Mononuclear cell (primary cell): ENCODE measurements around the gene RPIA. TPM values are rescaled to one million over a fixed set of nuclear protein-coding genes. Genes with fewer than 3 reads are reported as not detected.
"Not testable (repeated sequence)": the region's sequence is repeated elsewhere in the genome, so short reads cannot be mapped to it uniquely, and the experiment has no call there.

Experiments
- H3K27me3 ChIP-seq: 2 replicates; pipeline ENCODE4 v1.6.0; 2011; ENCODE audit warnings: low read length, control low read depth; ENCODE audit not compliant: insufficient read depth
- H3K4me1 ChIP-seq: 2 replicates; pipeline ENCODE4 v1.5.1; 2011; ENCODE audit warnings: mild to moderate bottlenecking, low read length, control low read depth; ENCODE audit not compliant: insufficient read depth
- H3K4me3 ChIP-seq: 2 replicates; pipeline ENCODE4 v1.5.1; 2011; ENCODE audit warnings: mild to moderate bottlenecking, low read length, moderate library complexity
- H3K9me3 ChIP-seq: 2 replicates; pipeline ENCODE4 v1.5.1; 2011; ENCODE audit warnings: low read depth, mild to moderate bottlenecking, control low read depth, low read length
- total RNA-seq: library from RNA; depleted of rRNA; stranded (reverse); fragments of >200 nt; gene quantifications from one replicate; pipeline ENCODE4 v1.2.3, GENCODE V29; 2012

The RPIA gene
- total RNA-seq, 1 donor, result 18.9 TPM

DNA sequence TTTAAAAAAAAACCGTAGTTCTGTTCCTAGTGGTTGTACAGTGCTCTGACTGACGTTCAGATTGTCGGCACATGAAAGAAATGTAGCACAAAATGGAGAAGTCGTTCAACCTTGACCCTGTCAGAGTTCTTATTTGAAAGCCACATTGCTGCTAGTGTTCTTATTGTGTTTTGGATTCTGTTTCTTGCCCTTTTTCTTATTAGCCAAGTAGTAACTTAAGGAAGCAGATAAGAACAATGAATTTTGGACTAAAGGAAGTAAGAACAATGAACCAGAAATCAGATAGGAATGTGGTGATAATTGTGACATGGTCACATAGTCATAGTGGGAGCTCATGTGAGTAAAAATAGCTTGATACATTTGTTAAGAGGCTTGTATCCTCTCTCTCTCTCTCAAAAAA is 45.9 kb downstream of the RPIA start:
- H3K4me3 ChIP-seq, result no peak overlapping the region
- H3K4me1 ChIP-seq, result no peaks in the 10 kb centered on the region
- H3K27me3 ChIP-seq, result no peaks in the 10 kb centered on the region
- no peaks in the 10 kb centered on the region for H3K9me3 ChIP-seq

DNA sequence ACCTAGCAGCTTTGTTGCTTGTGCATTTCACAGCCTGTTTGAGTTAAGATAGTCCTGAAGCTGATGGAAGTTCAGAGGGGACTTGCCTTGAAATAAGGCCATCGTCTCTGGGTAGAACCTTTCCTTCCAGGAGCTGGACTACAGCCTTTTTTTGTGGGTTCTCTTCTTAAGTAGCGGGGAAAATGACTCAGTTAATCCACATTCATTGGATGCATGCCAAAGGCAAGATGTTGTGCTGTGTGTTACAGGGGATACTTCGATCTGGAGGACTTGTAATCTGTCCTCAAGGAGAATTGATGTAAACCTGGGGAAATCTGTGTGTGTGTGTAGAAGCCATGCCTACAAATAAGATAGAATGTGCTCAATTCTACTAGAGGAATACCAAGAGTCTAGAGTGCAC is 46.8 kb downstream of the RPIA start:
- H3K9me3 ChIP-seq, result peaks cover 3% of the 10 kb centered on the region
- H3K27me3 ChIP-seq, result no peaks in the 10 kb centered on the region
- no peak overlapping the region for H3K4me3 ChIP-seq

DNA sequence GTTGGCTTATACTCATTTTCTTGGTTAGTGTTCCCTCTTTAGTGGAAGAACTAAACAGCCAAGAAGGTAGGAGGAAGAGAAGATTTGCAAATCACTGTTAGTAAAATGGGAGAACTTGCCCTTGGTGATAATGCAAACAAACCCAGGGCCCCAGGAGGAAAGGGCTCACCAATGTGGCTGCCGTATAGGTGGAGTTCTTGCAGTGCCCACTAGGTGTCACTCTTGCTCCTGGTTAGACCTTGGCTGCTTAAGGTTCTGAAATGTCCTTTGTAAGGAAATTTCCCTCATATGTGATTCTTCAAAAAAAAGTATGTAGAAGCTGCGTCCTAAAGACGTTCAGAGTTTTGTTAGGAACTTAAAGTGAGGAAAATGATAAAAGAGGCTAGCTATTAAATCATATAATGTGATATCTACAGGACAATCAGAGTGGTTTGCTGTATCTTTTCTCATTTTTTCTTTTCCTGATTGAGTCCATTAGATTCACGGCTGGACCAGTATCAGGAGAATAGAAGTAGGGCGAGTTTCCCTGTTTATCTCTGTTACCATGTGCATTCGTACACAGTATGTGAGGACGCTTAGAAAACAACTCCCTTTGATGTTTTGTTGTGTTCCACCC is 48.6 kb downstream of the RPIA start:
- Histone ChIP-seq H3K27me3 (no peaks in the 10 kb centered on the region), H3K9me3 (peaks cover 11% of the 10 kb centered on the region), H3K4me3 (no peak overlapping the region), H3K4me1 (no peaks in the 10 kb centered on the region)

More for the DNA sequence above, 46.8 kb downstream of the RPIA start:
- no peaks in the 10 kb centered on the region for H3K4me1 ChIP-seq

DNA sequence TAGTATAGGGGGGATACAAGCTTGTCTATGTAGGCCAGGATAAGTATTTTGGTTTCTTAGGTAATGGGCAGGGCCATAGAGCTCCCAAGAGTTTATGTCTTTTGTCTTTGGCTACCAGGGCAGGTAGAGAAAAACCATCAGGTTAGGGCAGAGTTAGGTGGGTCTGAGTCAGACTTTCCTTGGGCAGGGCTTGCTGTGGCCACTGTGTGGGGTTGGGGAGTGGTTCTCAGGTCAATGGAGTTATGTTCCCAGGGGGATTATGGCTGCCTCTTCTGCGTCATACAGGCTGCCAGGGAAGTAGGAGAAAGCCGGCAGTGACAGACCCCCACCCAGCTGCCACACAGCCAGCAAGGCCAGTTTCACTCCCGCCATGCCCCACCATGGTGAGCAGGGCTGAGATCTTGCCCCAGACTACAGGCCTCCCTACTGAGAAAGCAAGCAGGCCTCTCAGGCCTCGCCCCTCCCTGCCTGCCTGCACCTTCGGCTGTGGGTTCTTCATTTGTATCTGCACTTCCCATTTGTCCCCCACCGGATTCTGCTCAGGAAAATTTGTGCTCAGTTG is 55.5 kb downstream of the RPIA start:
- Histone ChIP-seq H3K4me1 (no peaks in the 10 kb centered on the region), H3K27me3 (no peaks in the 10 kb centered on the region), H3K4me3 (no peak overlapping the region), H3K9me3 (peaks cover 11% of the 10 kb centered on the region)

DNA sequence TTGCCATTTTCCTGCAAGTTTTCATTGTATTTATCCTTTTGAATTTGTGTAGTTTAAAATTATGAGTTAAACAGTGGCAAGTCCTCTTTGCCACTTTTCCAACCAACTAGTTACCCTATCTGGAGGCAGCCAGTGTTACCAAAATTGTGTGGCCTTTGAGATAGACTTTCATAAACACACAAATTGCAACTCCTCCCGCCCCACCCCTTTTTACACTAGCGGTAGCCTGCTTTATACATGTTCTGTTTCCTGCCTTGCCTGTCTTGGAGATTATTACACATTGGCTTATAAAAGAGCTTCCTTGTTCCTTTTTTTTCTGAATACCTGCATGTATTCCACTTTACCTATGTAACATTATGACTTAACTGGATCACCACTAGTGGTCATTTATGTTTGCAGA is 56.5 kb downstream of the RPIA start:
- Histone ChIP-seq H3K27me3 (no peaks in the 10 kb centered on the region), H3K9me3 (peaks cover 11% of the 10 kb centered on the region), H3K4me1 (no peaks in the 10 kb centered on the region), H3K4me3 (no peak overlapping the region)

DNA sequence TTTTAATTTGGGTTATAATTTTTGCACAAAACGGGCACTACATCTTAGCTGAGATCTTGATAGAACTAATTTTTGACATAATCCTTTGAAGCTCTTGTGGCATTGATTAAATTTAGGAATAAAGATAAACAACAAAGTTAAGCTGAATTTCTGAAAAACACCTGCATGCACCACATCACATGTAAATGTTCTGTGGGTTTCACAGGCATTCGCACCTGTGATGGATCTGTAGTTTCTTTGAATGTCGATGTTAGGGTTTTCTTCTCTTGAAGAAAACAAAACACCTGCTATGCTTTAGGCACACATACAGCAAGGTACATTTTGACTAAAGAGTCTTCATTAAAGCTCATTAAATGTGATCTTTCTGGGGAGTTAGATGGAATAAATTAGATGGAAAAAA is 60.3 kb downstream of the RPIA start:
- Histone ChIP-seq H3K9me3 (no peaks in the 10 kb centered on the region), H3K4me1 (peaks cover 9% of the 10 kb centered on the region), H3K4me3 (no peak overlapping the region), H3K27me3 (no peaks in the 10 kb centered on the region)

DNA sequence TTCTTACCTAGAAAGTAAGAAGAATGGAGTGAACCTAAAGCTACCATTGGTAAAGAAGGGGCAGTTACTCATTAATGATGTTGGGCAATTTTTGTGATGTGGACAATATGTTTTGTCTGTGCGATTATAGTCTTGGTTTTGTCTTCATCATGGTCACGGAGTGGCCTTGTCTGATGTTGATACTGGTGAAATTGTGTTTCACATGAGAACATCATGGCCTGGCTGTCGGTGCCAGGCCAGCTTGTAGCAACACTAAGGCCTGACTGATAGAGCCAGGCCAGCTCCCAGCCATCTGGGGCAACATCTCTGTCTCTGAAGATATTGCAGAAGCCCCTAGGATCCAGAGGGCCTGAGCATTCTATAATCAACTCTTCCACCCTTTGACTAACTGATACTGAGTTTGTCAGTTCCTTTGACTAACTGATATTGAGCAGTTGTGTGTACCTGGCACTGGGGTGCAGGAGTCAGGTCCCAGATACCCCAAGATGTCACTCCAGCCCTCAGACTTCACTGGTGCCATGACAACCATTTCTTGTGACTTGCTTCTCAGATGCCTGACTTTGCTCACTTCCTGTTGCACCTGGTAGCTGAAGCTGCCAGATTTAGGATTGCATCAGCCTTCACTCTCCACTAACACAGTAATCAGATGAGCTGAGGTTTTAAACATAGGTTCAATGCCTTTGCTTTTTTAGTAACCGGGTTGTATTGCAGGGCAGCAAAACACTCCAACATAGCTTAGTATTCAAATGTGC is 62.5 kb downstream of the RPIA start:
- Histone ChIP-seq H3K9me3 (no peaks in the 10 kb centered on the region), H3K4me1 (peaks cover 9% of the 10 kb centered on the region), H3K27me3 (no peaks in the 10 kb centered on the region), H3K4me3 (no peak overlapping the region)

DNA sequence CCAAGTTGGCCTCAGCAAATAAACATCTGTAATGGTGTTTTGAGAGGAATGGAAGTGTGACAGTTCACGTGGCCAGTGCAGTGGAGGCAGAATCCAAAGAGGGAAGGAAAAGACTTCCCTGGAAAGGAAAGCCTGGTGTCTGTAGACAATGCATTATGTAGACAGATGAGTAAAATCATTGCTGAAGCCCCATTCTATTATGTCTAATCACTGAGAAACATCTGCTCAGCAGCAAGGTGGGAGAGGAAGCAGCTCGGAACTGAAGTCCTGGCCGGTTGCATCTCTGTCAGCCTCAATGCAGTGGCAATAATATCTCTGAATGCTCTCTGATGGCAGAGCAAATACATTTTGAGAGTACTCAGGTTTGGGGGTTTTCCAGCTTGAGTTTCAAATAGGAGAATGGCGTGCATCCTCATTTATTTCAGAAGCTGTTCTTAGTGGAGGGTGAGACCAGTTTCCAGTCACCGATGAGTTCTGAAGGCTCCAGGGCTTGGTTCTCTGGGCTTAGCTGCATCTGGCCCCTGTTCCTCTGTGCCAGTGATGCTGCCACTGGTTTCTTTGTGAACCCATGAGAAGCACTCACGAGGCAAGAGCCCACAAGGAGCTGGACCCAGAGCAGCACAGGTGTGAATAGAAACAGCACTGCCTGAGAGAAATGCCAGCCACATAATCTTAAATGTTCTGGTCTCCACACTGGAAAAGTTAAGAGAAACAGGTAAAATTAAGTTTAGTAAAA is 63.3 kb downstream of the RPIA start:
- peaks cover 9% of the 10 kb centered on the region for H3K4me1 ChIP-seq

DNA sequence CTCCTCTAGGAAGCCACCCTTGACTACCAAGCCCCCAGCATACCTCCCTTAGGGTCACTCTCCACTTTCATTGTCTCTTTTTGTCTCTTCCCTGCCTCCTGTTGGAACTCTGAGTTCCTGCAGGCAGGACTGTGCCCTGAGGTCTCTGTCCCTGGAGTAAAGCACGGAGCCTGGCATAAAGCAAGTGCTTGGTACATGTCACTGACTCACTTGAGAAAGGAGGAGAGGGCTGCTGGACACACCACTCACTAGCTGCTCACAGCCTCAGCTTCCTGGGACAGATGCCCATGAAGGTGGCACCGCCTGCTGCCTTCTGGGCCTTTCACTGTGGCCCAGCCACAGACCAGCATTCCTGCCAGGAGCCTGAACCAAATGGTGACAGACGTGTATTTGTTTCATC is 64.4 kb downstream of the RPIA start:
- H3K4me3 ChIP-seq, result no peak overlapping the region
- no peaks in the 10 kb centered on the region for H3K9me3 ChIP-seq
- no peaks in the 10 kb centered on the region for H3K27me3 ChIP-seq
- peaks cover 9% of the 10 kb centered on the region for H3K4me1 ChIP-seq

More for the DNA sequence above, 63.3 kb downstream of the RPIA start:
- Histone ChIP-seq H3K27me3 (no peaks in the 10 kb centered on the region), H3K9me3 (no peaks in the 10 kb centered on the region), H3K4me3 (no peak overlapping the region)

DNA sequence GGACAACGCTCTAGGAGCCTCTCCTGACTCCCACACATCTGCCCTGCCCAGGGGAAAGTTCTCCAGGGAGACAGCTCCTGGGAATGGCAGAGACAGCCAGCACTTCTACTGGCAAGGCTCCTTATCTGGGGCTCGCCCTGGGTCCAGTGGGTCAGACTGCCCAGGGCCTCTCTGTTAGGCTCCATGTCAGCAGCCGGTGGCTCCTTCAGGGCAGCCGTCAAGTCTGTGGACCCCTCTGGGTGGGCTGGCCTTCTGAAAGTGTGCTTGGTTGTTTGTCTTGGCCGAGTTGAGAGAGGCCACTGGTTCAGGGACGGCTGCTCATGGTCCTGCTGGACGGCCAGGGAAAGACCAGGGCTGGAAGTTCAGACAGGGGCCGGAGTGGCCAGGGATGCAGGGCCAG is 65.6 kb downstream of the RPIA start:
- no peaks in the 10 kb centered on the region for H3K9me3 ChIP-seq
- no peaks in the 10 kb centered on the region for H3K27me3 ChIP-seq
- H3K4me1 ChIP-seq, result peaks cover 9% of the 10 kb centered on the region
- no peak overlapping the region for H3K4me3 ChIP-seq

DNA sequence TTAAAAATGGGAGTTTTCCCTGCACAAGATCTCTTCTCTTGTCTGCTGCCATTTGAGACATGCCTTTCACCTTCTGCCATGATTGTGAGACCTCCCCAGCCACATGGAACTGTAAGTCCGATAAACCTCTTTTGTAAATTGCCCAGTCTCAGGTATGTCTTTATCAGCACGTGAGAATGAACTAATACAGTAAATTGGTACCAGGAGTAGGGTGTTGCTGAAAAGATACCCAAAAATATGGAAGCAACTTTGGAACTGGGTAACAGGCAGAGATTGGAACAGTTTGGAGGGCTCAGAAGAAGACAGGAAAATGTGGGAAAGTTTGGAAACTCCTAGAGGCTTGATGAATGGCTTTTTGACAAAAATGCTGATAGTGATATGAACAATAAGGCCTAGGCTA is 67.2 kb downstream of the RPIA start:
- not testable (repeated sequence) for H3K9me3 ChIP-seq, H3K4me1 ChIP-seq

DNA sequence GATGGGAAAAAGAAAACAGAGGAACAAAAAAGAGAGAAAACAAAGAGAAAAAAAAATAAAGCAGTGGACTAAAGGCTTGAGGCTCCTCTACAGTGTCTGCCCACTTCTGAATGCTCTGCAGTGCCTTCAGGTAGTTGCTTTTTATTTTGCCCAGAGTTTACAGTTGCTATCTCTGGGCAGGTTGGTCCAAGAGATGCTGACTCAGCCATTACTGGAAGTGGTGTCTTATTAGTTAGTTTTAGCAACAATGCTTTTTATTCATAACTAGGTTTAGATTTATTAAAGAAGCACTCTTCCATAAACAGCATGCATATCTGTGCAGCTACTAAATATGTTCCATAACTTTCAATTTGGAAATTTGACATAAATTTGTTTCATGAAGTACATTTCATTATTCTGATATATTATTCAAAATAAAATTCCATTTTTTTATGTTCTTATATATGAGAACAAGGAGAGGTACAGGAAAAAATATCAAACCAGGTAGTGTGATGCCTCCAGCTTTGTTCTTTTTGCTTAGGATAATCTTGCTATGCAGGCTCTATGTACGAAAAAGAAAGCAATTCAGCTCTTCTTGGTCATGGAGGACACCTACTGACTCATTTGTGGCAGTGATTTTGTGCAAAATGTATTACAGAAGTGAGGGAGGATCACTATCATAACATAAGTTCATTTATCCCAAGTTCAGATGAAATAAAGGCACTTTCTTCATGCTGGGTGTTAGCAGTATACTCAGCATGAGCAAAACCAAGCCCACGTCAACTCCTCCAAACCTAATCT is 69.5 kb downstream of the RPIA start:
- H3K4me1 ChIP-seq, result peaks cover 11% of the 10 kb centered on the region
- H3K4me3 ChIP-seq, result no peak overlapping the region
- H3K9me3 ChIP-seq, result no peaks in the 10 kb centered on the region

More for the DNA sequence above, 67.2 kb downstream of the RPIA start:
- not testable (repeated sequence) for H3K4me3 ChIP-seq, H3K27me3 ChIP-seq

DNA sequence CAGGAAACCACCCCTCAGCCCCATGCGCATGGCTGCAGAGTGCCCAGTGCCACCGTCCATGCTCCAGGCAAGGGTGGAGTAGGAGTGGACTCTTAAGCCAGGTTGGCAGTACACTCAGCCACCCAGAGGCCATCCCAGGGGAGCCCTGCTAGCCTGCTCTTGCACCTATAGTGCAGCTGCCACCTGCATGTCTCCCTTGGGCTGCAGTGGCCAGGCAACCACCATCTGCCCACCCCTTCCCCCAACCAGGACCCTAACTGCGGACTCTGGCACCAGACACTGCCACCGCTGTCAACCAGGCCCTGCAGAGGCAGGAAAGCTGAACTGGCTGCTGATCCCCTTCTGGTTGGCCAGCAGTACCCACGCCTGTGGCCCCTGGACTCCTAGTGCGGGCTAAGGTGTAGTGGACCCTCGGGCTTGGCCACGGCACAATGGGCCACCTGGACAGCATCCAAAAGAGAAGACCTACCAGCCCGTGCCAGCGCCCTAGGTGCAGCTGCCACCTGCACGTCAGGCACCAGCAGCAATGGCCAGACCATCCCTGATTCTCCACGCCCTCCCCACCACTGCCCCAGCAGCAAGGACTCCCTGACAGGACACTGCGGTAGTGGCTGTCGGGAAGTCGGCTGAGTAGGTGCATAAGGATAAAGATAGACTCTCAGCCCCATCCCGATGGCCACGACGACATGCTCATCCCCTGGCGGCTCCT is 72.8 kb downstream of the RPIA start:
- Histone ChIP-seq H3K4me3 (no peak overlapping the region), H3K9me3 (no peaks in the 10 kb centered on the region), H3K4me1 (peaks cover 11% of the 10 kb centered on the region), H3K27me3 (peaks cover 20% of the 10 kb centered on the region)

More for the DNA sequence above, 69.5 kb downstream of the RPIA start:
- peaks cover 17% of the 10 kb centered on the region for H3K27me3 ChIP-seq

DNA sequence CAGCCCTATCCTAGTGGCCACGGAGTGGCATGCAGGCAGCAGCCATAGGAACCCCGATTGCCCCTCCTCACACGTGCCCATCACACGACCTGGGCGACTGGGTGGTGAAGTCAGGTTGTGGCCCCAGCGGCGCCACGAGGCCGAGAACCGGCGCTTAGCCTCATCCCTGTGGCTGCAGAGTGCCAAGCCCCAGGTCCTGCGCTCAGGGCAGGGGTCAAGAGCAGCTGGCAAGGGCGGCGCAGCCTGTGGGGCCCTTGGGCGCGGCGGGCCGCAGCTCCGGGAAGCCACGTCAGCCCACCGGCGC is 73.3 kb downstream of the RPIA start:
- H3K4me1 ChIP-seq, result peaks cover 11% of the 10 kb centered on the region
- peaks cover 20% of the 10 kb centered on the region for H3K27me3 ChIP-seq
- H3K4me3 ChIP-seq, result no peak overlapping the region
- H3K9me3 ChIP-seq, result no peaks in the 10 kb centered on the region
